Upper lobe of right lung (tissue), 1 donor: Measurements from ENCODE around the gene SGTA. TPM values are rescaled to one million over a fixed set of nuclear protein-coding genes. Genes with fewer than 3 reads are reported as not detected.
A peak's percentile ranks its signal among the peaks of the same experiment; 100 is the strongest.

Experiments
- ATAC-seq: fragments of 200-7000 bp; cut with Tn5 transposase; one replicate; pipeline ENCODE4 v1.9.1; 2020; ENCODE audit warnings: mild to moderate bottlenecking, moderate library complexity
- DNase-seq: peaks from one replicate; pipeline ENCODE4 v3.0.0-alpha.2; 2020
- H3K27ac ChIP-seq: fragments of 200-600 bp; one replicate; pipeline ENCODE4 v1.8.0; 2022
- H3K27me3 ChIP-seq: fragments of 200-600 bp; one replicate; pipeline ENCODE4 v1.8.0; 2022; ENCODE audit warnings: mild to moderate bottlenecking
- H3K36me3 ChIP-seq: fragments of 200-600 bp; one replicate; pipeline ENCODE4 v1.8.0; 2022
- H3K4me1 ChIP-seq: fragments of 200-600 bp; one replicate; pipeline ENCODE4 v1.8.0; 2022
- H3K4me3 ChIP-seq: fragments of 200-600 bp; one replicate; pipeline ENCODE4 v1.8.0; 2022; ENCODE audit warnings: mild to moderate bottlenecking
- H3K9me3 ChIP-seq: fragments of 200-600 bp; one replicate; pipeline ENCODE4 v1.8.0; 2022
- CTCF ChIP-seq: fragments of 200-600 bp; IDR thresholded peaks from one replicate; pipeline ENCODE4 v1.8.0; 2022; ENCODE audit warnings: antibody characterized with exemption
- intact Hi-C: fragments of 100-400 bp; cut with DNase I; formaldehyde crosslinking; loops from one replicate; pipeline ENCODE4 v1.11.0; 2022
- total RNA-seq: library from RNA; stranded (reverse); fragmentation: NEBNext Ultra II Directional; extraction: Animal tissue kit (Norgen Biotek cat#: 25700); gene quantifications from one replicate; pipeline ENCODE4 v1.2.1, GENCODE V29; 2021
- donor health status: DM: no; HTN: yes; CAD: no; lungs with severe emphysema.

Gene SGTA
- total RNA-seq, 1 donor from 2014 or later = 44.9 TPM

GRCh38 chr19:2798158-2798685 is 15.1 kb upstream of the SGTA start:
- ATAC-seq (no peak), DNase-seq (no peak)
- intact Hi-C loops = no loop called here
- H3K4me3 ChIP-seq = no peak overlapping the region
- H3K9me3 ChIP-seq = no peaks in the 10 kb centered on the region
- H3K27ac ChIP-seq = no peak overlapping the region
- TF ChIP-seq CTCF = no peak
- H3K36me3 ChIP-seq = peaks cover 26% of the 10 kb centered on the region
- H3K27me3 ChIP-seq = no peaks in the 10 kb centered on the region
- H3K4me1 ChIP-seq = no peaks in the 10 kb centered on the region

GRCh38 chr19:2797280-2797679 is 14.2 kb upstream of the SGTA start:
- Histone ChIP-seq H3K4me1 (no peaks in the 10 kb centered on the region), H3K36me3 (peaks cover 26% of the 10 kb centered on the region), H3K4me3 (no peak overlapping the region), H3K9me3 (no peaks in the 10 kb centered on the region), H3K27ac (no peak overlapping the region), H3K27me3 (no peaks in the 10 kb centered on the region)
- TF ChIP-seq CTCF = no peak
- DNase-seq (no peak), ATAC-seq (no peak)
- intact Hi-C loops = no loop called here

GRCh38 chr19:2796659-2797266 is 13.7 kb upstream of the SGTA start:
- DNase-seq (no peak), ATAC-seq (peak; percentile 6)
- Histone ChIP-seq H3K4me3 (no peak overlapping the region), H3K9me3 (no peaks in the 10 kb centered on the region), H3K27ac (no peak overlapping the region), H3K36me3 (peaks cover 26% of the 10 kb centered on the region), H3K4me1 (no peaks in the 10 kb centered on the region), H3K27me3 (no peaks in the 10 kb centered on the region)
- TF ChIP-seq CTCF = no peak
- intact Hi-C loops = no loop called here

- peaks cover 28% of the 10 kb centered on the region for H3K36me3 ChIP-seq
- TF ChIP-seq CTCF = no peak
- H3K27ac ChIP-seq = no peak overlapping the region
- intact Hi-C loops = no loop called here
- H3K4me3 ChIP-seq = no peak overlapping the region
- H3K4me1 ChIP-seq = no peaks in the 10 kb centered on the region
- H3K9me3 ChIP-seq = no peaks in the 10 kb centered on the region
- ATAC-seq = peak; percentile 29
- DNase-seq = no peak
- no peaks in the 10 kb centered on the region for H3K27me3 ChIP-seq
Observed at GRCh38 chr19:2795827-2796658, 13.0 kb upstream of the SGTA start.

- H3K4me3 ChIP-seq = no peak overlapping the region
- DNase-seq (no peak), ATAC-seq (no peak)
- intact Hi-C loops = no loop called here
- peaks cover 27% of the 10 kb centered on the region for H3K36me3 ChIP-seq
- TF ChIP-seq CTCF = no peak
- no peak overlapping the region for H3K27ac ChIP-seq
- no peaks in the 10 kb centered on the region for H3K9me3 ChIP-seq
- H3K4me1 ChIP-seq = no peaks in the 10 kb centered on the region
- no peaks in the 10 kb centered on the region for H3K27me3 ChIP-seq
Observed at GRCh38 chr19:2793577-2793976, 10.5 kb upstream of the SGTA start.
